ENCODE measurements around the gene TOB2. TPM values are rescaled to one million over a fixed set of nuclear protein-coding genes. Genes with fewer than 3 reads are reported as not detected.

TOB2 gene
- total and polyA plus RNA-seq, 9 of the 15 experiments (the other 6 are each of a cell fraction or from before 2014, with no cell fraction given) = 3.3 to 20.5 (median 7.3) TPM

- H3K36me3 ChIP-seq (ENCODE audit: control insufficient read depth, insufficient read depth, low read length) = peaks cover 58% of the 10 kb centered on the region
- no peak for ATAC-seq
- in situ Hi-C loops (cut with MboI) (no loop called here), intact Hi-C loops (cut with micrococcal nuclease) (no loop called here)
- H3K4me3 ChIP-seq = no peak overlapping the region
- H3K9me3 ChIP-seq (replicated peaks; ENCODE audit: control insufficient read depth, insufficient read depth, low read depth, low read length) = no peaks in the 10 kb centered on the region
- H4K20me1 ChIP-seq (replicated peaks; ENCODE audit: control insufficient read depth, insufficient read depth, low read length) = 0 out of 2 replicates have a peak, but pooled peaks cover 4% of the 10 kb centered on the region
- peaks cover 3% of the 10 kb centered on the region for H3K9me1 ChIP-seq (ENCODE audit: control insufficient read depth, insufficient read depth, low read length)
- H3K4me2 ChIP-seq (ENCODE audit: insufficient read depth, low read length) = no peak overlapping the region
- no peak for TF ChIP-seq ZBTB5 (IDR thresholded peaks at IDR 0.05)
- TF ChIP-seq RNF2 (IDR thresholded peaks at IDR 0.05) = no peak
- no TSS peak for BruUV-seq (replicated peaks)
- DNase-seq (ENCODE audit: extremely low read depth in 1 of 4, low spot score in 3 of 4) = no peak
- no peak overlapping the region for H3K9ac ChIP-seq (ENCODE audit: insufficient read depth in 1 of 2, low read depth in 2 of 2, low read length in 2 of 2)
- H3K27me3 ChIP-seq (ENCODE audit: control insufficient read depth in 2 of 2, insufficient read depth in 2 of 2, low read length in 2 of 2) = no peaks in the 10 kb centered on the region
- FAIRE-seq = no peak
- peaks cover 95% of the 10 kb centered on the region for H3K79me2 ChIP-seq (ENCODE audit: control insufficient read depth, insufficient read depth, low read length)
- 88% methylated on average over 2 of the region's 2 CpGs for WGBS (ENCODE audit: insufficient coverage, low coverage, missing lambda C conversion rate)
- CTCF ChIA-PET (ENCODE audit: low intra/inter-chr PET ratio) = interaction anchor here (0.7 kb wide), 1 partner anchor 60 kb away, joined by 4 read pairs; no protein-coding TSS in a partner anchor
- no peak overlapping the region for H3K27ac ChIP-seq (ENCODE audit: extremely low read depth, low read depth, low read length)
- peaks cover 0 to 9% of the 10 kb centered on the region in 2 experiments; a peak in 2 of 5 replicates for H3K4me1 ChIP-seq (replicated peaks in 1 of 2; ENCODE audit: control insufficient read depth in 2 of 2, insufficient read depth in 2 of 2, low read length in 2 of 2)
- H2AFZ ChIP-seq (ENCODE audit: low read depth, low read length) = no peak overlapping the region
- POLR2A ChIA-PET = interaction anchor here (1.0 kb wide), 1 partner anchor 23 kb away, joined by 3 read pairs; no protein-coding TSS in a partner anchor
Observed at GRCh38 chr22:41471568-41471967, 25.0 kb upstream of the TOB2 start.

- Histone ChIP-seq H3K27me3 (ENCODE audit: control insufficient read depth in 2 of 2, insufficient read depth in 2 of 2, low read length in 2 of 2) (no peaks in the 10 kb centered on the region), H3K9ac (ENCODE audit: insufficient read depth in 1 of 2, low read depth in 2 of 2, low read length in 2 of 2) (no peak overlapping the region), H3K4me3 (no peak overlapping the region), H3K9me3 (replicated peaks; ENCODE audit: control insufficient read depth, insufficient read depth, low read depth, low read length) (no peaks in the 10 kb centered on the region), H3K79me2 (ENCODE audit: control insufficient read depth, insufficient read depth, low read length) (peaks cover 95% of the 10 kb centered on the region), H3K36me3 (ENCODE audit: control insufficient read depth, insufficient read depth, low read length) (peaks cover 62% of the 10 kb centered on the region), H2AFZ (ENCODE audit: low read depth, low read length) (no peak overlapping the region), H3K4me1 (replicated peaks in 1 of 2; ENCODE audit: control insufficient read depth in 2 of 2, insufficient read depth in 2 of 2, low read length in 2 of 2) (peaks cover 0 to 9% of the 10 kb centered on the region in 2 experiments; a peak in 2 of 5 replicates), H3K4me2 (ENCODE audit: insufficient read depth, low read length) (no peak overlapping the region), H3K27ac (ENCODE audit: extremely low read depth, low read depth, low read length) (no peak overlapping the region; the same call in 2 of the 3 replicates), H4K20me1 (replicated peaks; ENCODE audit: control insufficient read depth, insufficient read depth, low read length) (0 out of 2 replicates have a peak, but pooled peaks cover 4% of the 10 kb centered on the region), H3K9me1 (ENCODE audit: control insufficient read depth, insufficient read depth, low read length) (peaks cover 3% of the 10 kb centered on the region)
- intact Hi-C loops (cut with micrococcal nuclease) = no loop called here
- no peak for DNase-seq (ENCODE audit: extremely low read depth in 1 of 4, low spot score in 3 of 4)
- no TSS peak for BruUV-seq (replicated peaks)
- ATAC-seq = no peak
- in situ Hi-C loops (cut with MboI) = no loop called here
- ChIA-PET POLR2A (interaction anchor here (0.6 to 1.0 kb wide), 2 partner anchors 22 to 163 kb away, joined by 3 read pairs; no protein-coding TSS in a partner anchor), CTCF (ENCODE audit: low intra/inter-chr PET ratio) (no interaction called here)
- no peak for FAIRE-seq
- 75% methylated on average over 2 of the region's 2 CpGs for WGBS (ENCODE audit: insufficient coverage, low coverage, missing lambda C conversion rate)
- TF ChIP-seq ZNF436 (CRISPR knock-in tag; IDR thresholded peaks at IDR 0.05) (no peak), SRF (CRISPR knock-in tag; IDR thresholded peaks at IDR 0.05) (no peak), TCF7 (IDR thresholded peaks at IDR 0.05; ENCODE audit: borderline replicate concordance) (no peak), POLR2A (conservative IDR thresholded peaks at IDR 0.05) (no peak), ZKSCAN1 (IDR thresholded peaks at IDR 0.05; ENCODE audit: low read depth, low read length) (no peak), NFYB (IDR thresholded peaks at IDR 0.05; ENCODE audit: extremely low read depth, insufficient read length) (no peak), AFF1 (IDR thresholded peaks at IDR 0.05; ENCODE audit: low read depth in 1 of 2, partially characterized antibody in 2 of 2) (no peak), ESRRA (IDR thresholded peaks at IDR 0.05; ENCODE audit: borderline replicate concordance, low read depth) (no peak)
Observed at GRCh38 chr22:41470886-41471285, 24.3 kb upstream of the TOB2 start.

All from K562 (cell line).